ENCODE measurements around the gene ACTG1.

Gene ACTG1

GRCh38 chr17:81544281-81544974, 31.8 kb upstream of the ACTG1 start:
- no peak for DNase-seq

DNA sequence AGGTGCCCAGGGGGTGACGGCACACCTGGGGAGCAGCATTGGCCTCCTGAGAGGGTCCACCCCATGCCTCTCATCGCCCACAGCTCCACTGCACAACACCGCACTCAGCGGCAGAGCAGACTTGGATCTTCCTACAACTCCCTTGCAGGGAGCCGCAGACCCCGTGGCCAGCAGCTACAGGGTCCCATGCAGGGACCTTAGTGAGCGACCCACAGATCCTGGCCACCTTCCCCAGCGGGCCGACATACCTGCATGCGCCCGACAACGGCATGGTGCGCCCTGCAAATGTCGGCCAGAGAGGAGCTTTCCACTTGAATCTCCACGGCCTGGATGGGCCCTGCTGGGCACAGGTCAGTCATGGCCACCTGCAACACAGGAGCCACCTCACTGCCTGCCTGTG, 31.2 kb upstream of the ACTG1 start:
- no peak for DNase-seq

GRCh38 chr17:81543339-81543675, 30.7 kb upstream of the ACTG1 start:
- no peak for DNase-seq

DNA sequence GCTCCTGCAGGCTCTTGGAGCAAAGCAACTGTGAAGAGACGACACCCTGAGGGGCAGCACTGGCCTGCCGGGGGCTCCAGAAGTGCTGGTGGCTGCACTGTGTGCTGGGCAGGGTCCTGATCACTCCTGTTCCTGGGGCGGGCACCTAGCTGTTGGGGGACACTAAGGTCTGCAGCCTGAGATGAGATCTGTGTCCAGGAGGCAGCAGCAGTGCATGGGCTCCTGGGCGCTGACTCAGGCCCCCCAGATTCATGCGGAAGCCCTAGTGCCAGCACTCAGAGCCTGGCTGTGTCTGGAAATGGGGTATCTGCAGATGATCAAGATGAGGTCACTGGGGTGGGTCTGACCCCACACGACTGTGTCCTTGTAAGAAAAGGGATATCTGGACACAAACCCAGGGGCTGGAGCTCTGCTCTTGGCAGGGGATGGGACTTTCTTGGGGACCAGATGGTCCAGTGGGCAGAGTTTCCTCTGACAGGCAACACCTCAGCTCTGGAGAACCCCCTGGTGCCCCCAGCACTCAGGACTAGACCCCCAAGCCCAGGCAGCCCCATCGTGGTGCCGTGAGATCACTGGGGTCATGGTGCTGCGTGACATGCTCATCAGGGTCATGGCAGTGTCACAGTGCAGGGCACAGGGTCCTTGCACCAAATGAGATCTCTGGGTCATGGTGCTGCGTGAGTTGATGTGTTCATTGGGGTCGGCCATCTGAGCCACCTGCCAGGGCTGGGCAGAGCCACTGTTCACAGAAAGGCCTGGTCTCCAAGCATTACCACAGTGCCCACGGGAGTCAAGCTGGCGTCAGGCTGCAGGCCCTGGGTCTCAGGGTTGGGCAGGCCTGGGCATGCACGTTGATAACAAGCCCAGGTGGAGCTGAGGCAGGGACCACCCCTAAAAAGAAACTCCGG, 30.1 kb upstream of the ACTG1 start:
- no peak for DNase-seq

GRCh38 chr17:81541123-81541522, 28.5 kb upstream of the ACTG1 start:
- no peak for DNase-seq

- no peak for DNase-seq
These were observed 28.1 kb upstream of the ACTG1 start for GRCh38 chr17:81540676-81541027.

DNA sequence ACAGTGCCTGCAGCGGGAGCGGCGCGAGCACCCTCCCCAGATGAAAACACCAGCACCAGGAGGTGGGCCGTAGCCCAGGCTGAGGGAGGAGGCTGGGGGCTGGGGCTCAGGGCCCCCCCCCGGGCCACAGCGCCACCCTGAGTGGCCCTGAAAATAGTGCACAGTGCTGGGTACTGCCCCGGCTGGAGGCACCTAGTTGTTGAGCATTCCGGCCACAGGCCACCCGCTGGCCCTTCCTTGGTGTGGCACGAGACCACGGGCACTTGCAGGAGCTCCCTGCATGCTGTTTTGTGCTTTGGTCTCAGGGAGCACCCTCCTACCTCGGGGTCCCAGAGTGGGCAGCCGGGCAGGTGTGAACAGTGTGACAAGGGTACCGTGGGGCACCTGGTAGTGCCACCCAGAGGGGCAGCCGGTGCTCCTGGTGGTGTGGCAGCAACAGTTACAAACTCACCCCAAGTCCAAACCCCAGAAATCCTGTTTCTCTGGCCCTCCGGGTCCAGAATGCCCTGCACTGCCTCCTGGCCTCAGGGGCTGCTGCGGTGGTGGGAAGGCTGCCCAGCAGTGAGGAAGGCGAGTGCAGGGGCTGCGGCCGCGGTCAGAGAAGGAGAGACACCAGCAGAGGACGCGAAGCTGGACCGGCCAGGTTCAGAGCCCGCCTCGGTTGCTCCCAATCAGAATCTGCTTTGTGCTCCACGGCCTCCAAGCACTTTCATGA, 27.5 kb upstream of the ACTG1 start:
- no peak for DNase-seq

GRCh38 chr17:81539571-81539900, 26.9 kb upstream of the ACTG1 start:
- no peak for DNase-seq

DNA sequence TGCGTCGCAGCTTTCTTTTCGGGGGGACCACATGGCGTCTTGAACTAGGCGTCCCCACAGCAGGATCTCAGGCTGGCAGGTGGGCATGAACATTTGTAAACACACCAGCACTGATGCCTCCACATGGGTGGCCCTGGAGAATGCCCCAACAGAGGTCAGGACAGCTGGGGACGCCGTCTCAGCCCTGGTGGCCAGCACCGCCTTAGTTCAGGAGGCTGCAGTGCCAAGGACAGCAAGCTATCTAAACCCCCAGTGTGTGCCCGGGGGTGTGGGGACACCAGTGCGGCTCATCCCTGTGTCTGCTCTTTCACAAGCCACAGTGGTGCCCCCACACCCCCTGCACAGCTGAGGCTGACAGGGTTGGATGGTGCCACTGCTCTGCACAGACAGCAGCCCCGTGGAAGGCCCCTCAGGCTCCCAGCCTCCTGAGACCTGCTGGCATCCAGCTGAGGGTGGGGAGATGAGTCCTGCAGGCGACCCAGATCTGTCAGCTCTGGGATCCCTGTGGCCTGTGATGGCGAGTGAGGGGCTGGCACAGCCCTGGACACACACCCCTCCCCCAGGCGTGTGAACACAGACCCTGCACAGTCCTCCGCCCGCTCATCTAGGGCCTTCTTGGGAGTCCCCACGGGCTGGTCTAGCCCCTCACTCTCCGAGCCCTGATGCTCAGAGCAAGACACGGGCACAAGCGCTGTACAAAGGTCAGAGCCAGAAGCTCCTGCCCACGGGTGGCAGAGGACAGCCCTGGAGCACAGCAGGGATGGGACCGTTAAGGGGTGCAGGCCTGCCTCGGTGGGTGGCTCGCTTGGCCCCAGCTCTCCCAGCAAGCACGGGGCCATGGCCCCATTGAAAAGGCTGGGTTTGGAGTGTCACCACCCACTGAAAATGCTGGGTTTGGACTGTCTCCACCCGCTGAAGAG, 26.3 kb upstream of the ACTG1 start:
- DNase-seq: no peak

DNA sequence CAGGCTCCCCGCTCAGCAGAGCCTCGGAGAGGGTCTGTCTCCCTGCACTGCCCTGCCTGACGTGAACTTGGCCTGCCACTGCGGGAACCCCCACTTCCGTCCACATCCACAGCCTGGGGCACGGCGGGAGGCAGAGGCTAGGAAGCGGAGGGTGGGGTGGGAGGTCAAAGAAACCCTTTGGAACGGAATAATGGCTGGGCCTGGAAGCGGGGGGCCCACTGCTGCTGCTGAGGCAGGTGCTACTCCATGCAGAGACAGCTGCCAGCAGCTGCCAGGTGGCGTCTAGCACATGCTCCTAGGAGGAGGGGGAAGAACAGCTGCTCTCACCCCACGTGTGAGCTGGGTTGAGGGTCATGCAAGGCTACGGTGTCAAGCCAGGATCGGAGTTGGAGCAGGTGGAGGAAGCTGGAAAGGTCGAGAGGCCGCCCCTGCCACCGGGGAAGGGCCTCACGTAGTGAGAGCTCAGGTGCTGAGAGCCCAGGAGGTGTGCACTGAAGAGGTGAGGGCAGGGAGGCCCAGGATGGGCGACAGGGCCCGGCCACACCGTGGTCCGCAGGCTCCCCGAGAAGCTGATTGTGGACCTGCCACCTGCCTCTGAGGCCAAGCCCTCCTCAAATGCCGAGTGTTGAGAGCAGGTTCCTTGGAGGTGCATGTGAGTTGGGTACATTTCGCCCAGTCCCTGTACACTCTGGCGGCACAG, 25.4 kb upstream of the ACTG1 start:
- DNase-seq: no peak

DNA sequence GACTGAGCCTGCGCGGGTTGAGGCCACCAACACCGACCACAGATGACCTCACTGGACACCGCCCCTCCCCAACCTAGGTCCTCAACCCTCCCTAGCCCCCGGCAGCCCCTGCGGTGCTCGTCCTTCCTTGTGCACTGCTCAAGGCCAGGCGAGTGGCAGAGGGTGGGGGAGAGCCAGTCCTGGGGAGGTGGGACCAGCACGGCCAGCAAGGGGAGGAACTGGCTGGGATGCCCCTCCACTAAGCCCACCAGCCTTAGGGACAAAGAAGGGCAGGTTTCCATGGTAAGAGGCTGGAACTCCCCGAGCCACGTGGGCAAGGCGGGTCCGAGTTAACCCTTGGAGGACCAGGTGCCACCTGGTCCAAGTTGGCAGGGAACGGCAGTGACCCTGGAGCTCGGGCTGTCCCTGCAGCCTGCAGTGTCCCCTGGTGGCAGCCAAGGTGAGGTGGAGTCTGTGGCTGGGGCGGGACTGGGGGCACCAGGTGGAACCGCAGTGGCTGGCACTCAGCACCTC, 24.8 kb upstream of the ACTG1 start:
- DNase-seq: no peak

DNA sequence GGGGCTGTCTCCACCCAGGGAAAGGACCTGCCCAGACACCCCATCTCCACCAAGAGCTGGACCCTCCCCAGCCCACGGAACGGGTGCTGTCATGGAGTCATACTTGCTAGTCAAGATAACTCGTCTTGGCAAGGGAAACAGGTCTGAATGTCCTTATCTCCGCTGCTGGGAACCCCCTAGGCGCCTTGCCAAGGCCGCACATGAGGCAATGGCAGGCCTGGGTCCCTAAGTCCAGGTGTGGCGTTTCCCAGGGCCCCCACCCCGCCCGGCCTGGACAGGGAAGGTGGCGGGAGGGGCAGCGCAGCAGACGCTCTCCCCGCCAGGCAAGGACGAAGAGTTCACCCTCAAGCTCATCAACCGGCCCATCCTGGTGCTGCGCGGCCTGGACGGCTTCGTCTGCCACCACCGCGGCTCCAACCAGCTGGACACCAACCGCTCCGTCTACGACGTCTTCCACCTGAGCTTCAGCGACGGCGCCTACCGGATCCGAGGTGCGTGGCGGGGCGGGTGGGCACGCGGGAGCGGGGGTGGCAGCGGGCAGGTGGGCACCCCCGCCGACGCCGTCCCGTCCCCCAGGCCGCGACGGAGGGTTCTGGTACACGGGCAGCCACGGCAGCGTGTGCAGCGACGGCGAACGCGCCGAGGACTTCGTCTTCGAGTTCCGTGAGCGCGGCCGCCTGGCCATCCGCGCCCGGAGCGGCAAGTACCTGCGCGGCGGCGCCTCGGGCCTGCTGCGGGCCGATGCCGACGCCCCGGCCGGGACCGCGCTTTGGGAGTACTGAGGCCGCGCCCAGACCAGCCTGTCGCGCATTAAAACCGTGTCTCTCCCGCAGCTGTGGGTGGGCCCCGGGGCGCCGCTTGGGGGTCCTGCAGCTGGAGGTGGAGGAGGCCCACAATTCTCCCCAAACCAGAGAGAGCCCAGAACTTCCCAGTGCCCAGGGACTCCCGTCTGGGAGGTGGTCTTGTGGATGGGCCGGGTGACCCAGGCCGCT, 24.0 kb upstream of the ACTG1 start:
- no peak for DNase-seq

DNA sequence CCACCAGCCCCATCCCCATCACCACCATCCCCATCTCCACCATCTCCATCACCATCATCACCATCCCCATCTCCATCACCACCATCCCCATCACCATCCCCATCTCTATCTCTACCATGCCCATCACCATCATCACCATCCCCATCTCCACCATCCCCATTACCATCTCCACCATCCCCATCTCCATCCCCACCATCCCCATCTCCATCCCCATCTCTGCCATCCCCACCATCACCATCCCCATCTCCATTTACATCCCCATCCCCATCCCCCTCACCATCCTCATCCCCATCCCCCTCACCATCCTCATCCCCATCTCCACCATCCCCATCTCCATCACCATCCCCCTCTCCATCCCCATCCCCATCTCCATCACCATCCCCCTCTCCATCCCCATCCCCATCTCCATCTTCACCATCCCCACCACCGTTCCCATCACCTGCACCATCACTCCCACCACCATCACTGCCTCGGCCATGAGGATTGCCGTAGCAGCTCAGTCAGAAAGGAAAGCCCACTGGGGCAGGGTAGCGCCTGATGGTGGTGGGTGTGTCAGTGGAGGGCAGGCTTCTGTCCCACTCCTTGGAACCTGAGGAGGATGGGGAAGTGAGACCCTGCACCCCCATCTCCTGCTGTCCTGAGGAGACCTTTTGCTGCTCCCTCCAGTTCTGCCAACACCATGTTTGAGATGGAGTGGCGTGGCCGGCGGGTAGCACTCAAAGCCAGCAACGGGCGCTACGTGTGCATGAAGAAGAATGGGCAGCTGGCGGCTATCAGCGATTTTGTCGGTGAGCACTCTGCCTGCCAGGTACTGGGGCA, 23.1 kb upstream of the ACTG1 start:
- no peak for DNase-seq

DNA sequence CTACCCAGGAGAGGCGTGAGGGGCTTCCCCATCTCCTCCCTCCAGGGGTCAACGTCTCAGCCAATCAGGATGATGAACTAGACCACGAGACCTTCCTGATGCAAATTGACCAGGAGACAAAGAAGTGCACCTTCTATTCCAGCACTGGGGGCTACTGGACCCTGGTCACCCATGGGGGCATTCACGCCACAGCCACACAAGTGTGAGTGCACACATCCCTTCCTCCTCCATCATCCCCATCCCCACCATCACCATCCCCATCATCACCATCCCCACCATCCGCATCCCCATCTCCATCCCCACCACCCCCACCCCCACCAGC, 22.4 kb upstream of the ACTG1 start:
- no peak for DNase-seq

GRCh38 chr17:81534157-81535006, 21.8 kb upstream of the ACTG1 start:
- DNase-seq: no peak

GRCh38 chr17:81533339-81534141, 20.9 kb upstream of the ACTG1 start:
- DNase-seq: no peak

DNA sequence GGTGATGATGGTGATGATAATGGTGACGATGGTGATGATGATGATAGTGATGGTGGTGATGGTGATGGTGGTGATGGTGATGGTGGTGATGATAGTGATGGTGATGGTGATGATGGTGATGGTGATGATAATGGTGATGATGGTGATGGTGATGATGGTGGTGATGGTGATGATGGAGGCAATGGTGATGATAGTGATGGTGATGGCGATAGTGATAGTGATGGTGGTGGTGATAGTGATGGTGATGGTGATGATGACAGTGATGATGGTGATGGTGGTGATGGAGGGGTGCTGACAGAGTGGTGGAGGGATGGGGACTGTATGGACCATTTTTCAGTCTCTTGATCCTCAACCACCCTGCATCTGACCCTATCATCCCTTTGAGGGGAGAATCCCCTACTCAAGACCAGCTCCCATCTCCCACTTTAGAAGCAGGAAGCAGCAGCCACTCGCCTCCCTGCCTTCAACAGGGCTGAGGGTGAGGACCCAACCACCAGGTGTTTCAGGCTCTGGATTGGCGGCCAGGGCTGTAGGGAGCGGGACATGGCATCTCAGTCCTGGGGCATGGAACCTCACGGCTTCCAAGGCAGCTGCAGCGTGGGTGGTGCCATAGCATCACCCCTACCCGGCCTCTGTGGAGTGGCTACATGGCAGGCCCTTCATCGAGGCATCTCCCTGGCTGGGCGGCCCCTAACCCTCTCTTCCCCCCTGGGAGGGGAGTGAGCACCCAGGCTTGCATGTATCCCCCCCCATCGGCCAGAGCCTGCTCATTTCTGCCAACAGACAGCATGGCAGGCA, 20.1 kb upstream of the ACTG1 start:
- DNase-seq: no peak

Measured in right forelimb (tissue), 1 donor.